ENCODE data around the gene HDAC9.

GRCh38 chr7:18540396-18540795 is 44.8 kb downstream of the HDAC9 start:
- TF ChIP-seq CTCF (conservative IDR thresholded peaks at IDR 0.05) = no peak
- no peak for TF ChIP-seq EZH2 (IDR thresholded peaks at IDR 0.05; ENCODE audit: low read depth)

Data from PC-9 (cell line).